ENCODE results near the gene LMNTD1. TPM values are rescaled to one million over a fixed set of nuclear protein-coding genes. Genes with fewer than 3 reads are reported as not detected.
A peak's percentile ranks its signal among the peaks of the same experiment; 100 is the strongest.

LMNTD1 gene
- total and polyA plus RNA-seq, 2 of the 4 experiments (the other 2 are of a cell fraction): 1.5 to 4.3 TPM

- TF ChIP-seq POLR2A (IDR thresholded peaks at IDR 0.05; ENCODE audit: low read depth, low read length) (no peak), SMC3 (IDR thresholded peaks at IDR 0.05; ENCODE audit: low read depth, low read length) (no peak), RFX5 (IDR thresholded peaks at IDR 0.05; ENCODE audit: low read depth, low read length) (no peak), NFE2L2 (IDR thresholded peaks at IDR 0.05; ENCODE audit: low read depth, low read length) (no peak), CHD1 (IDR thresholded peaks at IDR 0.05; ENCODE audit: low read depth, low read length) (no peak), RCOR1 (IDR thresholded peaks at IDR 0.05; ENCODE audit: insufficient replicate concordance, low read length) (no peak), MAFK (IDR thresholded peaks at IDR 0.05; ENCODE audit: low read depth, low read length) (no peak), FOS (IDR thresholded peaks at IDR 0.05; ENCODE audit: low read depth, low read length) (no peak)
- TF ChIP-seq, protein P1, sequence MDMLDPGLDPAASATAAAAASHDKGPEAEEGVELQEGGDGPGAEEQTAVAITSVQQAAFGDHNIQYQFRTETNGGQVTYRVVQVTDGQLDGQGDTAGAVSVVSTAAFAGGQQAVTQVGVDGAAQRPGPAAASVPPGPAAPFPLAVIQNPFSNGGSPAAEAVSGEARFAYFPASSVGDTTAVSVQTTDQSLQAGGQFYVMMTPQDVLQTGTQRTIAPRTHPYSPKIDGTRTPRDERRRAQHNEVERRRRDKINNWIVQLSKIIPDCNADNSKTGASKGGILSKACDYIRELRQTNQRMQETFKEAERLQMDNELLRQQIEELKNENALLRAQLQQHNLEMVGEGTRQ (IDR thresholded peaks at IDR 0.05; ENCODE audit: low read depth, low read length): no peak
- TF ChIP-seq, protein P2, sequence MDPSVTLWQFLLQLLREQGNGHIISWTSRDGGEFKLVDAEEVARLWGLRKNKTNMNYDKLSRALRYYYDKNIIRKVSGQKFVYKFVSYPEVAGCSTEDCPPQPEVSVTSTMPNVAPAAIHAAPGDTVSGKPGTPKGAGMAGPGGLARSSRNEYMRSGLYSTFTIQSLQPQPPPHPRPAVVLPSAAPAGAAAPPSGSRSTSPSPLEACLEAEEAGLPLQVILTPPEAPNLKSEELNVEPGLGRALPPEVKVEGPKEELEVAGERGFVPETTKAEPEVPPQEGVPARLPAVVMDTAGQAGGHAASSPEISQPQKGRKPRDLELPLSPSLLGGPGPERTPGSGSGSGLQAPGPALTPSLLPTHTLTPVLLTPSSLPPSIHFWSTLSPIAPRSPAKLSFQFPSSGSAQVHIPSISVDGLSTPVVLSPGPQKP (IDR thresholded peaks at IDR 0.05; ENCODE audit: borderline replicate concordance, low read depth, low read length): no peak
- no peak for ATAC-seq (ENCODE audit: low read depth)
- H3K56ac ChIP-seq (ENCODE audit: extremely low read depth, insufficient read depth, low read length): no peak overlapping the region
- dilution Hi-C loops (cut with HindIII; ENCODE audit: low sequenced_read_pairs, unreplicated experiment) (no loop called here), intact Hi-C loops (cut with micrococcal nuclease) (loop anchor here (5.0 to 10.0 kb wide), 2 partner anchors 119 to 311 kb away; no protein-coding TSS in a partner anchor), in situ Hi-C loops (cut with MboI; ENCODE audit: low sequenced_read_pairs) (no loop called here)
- H3K9me1 ChIP-seq (ENCODE audit: insufficient read depth, low read length): no peaks in the 10 kb centered on the region
- H2BK15ac ChIP-seq (ENCODE audit: low read depth, low read length): peak overlapping the region; percentile 40; the same call in 1 of the 3 replicates
- no peak overlapping the region for H4K8ac ChIP-seq (ENCODE audit: low read depth in 2 of 2, low read length in 2 of 2)
- H4K91ac ChIP-seq (ENCODE audit: insufficient read depth, low read depth, low read length): no peak overlapping the region
- POLR2A ChIA-PET (ENCODE audit: unreplicated experiment): no interaction called here
- no CpG with 5 or more reads among the region's 6 CpGs for WGBS, 2 experiments (ENCODE audit: extremely low coverage in 2 of 2, insufficient read length in 1 of 2)
- no TSS peak for BruUV-seq (replicated peaks)
- no peak overlapping the region for H2BK5ac ChIP-seq (ENCODE audit: low read depth, low read length, poor library complexity, severe bottlenecking)
- no peak overlapping the region for H3K23ac ChIP-seq (ENCODE audit: low read depth, low read length)
- peak overlapping the region; percentile 62; the same call in 1 of the 2 replicates for H4K5ac ChIP-seq (ENCODE audit: low read depth, low read length)
- DNase-seq: no peak
- H3K4ac ChIP-seq (ENCODE audit: low read depth, low read length): no peak overlapping the region
- no peak overlapping the region for H2BK120ac ChIP-seq (ENCODE audit: low read depth, low read length)
- H2AFZ ChIP-seq (replicated peaks; ENCODE audit: low read length, poor library complexity): no peak overlapping the region
- H3K79me1 ChIP-seq (ENCODE audit: low read depth in 1 of 2, low read length in 2 of 2): no peaks in the 10 kb centered on the region
- no peak overlapping the region for H3K14ac ChIP-seq (replicated peaks; ENCODE audit: low read depth, low read length)
- no peaks in the 10 kb centered on the region for H3K9me3 ChIP-seq (ENCODE audit: control insufficient read depth, insufficient read depth, low read length)
- no peaks in the 10 kb centered on the region for H3K27me3 ChIP-seq (ENCODE audit: control insufficient read depth, insufficient read depth, low read length)
- H2AK5ac ChIP-seq (ENCODE audit: low read depth, low read length): peak overlapping the region; percentile 16; the same call in 1 of the 2 replicates
- CTCF ChIA-PET: no interaction called here
- H3K18ac ChIP-seq (ENCODE audit: low read depth, low read length): peak overlapping the region; percentile 79; the same call in 1 of the 2 replicates
- no peaks in the 10 kb centered on the region for H3K36me3 ChIP-seq (ENCODE audit: control insufficient read depth, insufficient read depth, low read length)
- no peak overlapping the region for H2AK9ac ChIP-seq (replicated peaks; ENCODE audit: low read depth, low read length, poor library complexity)
- H3K4me3 ChIP-seq (ENCODE audit: insufficient read depth, low read depth, low read length): no peak overlapping the region
- H3K27ac ChIP-seq (ENCODE audit: insufficient read depth, low read length): no peak overlapping the region
- no peak overlapping the region for H3K4me2 ChIP-seq (ENCODE audit: low read depth, low read length)
- no peaks in the 10 kb centered on the region for H4K20me1 ChIP-seq (ENCODE audit: insufficient read depth, low read length)
- peaks cover 5% of the 10 kb centered on the region for H3K4me1 ChIP-seq (ENCODE audit: control insufficient read depth, insufficient read depth, low read length)
- no peak overlapping the region for H3K9ac ChIP-seq (ENCODE audit: low read depth, low read length)
- no peak overlapping the region for H2BK20ac ChIP-seq (ENCODE audit: low read depth, low read length)
Measured at GRCh38 chr12:25556153-25556552, 3.1 kb upstream of the LMNTD1 start.

Measured in IMR-90 (cell line).